ENCODE measurements around the gene B4GALT5.

- TF ChIP-seq FOXP2 (optimal IDR thresholded peaks at IDR 0.05; ENCODE audit: control extremely low read depth, extremely low read length, insufficient read depth) (no peak), EZH2 (IDR thresholded peaks at IDR 0.05) (no peak), POLR2AphosphoS5 (IDR thresholded peaks at IDR 0.05; ENCODE audit: borderline replicate concordance, low read depth, low read length) (no peak)
These were observed 82.5 kb downstream of the B4GALT5 start for GRCh38 chr20:49631061-49631716.
